Bronchus fibroblast of lung (primary cell): ENCODE results near the gene UNCX. TPM values are rescaled to one million over a fixed set of nuclear protein-coding genes. Genes with fewer than 3 reads are reported as not detected.

Experiments used
- total RNA-seq: library from RNA; depleted of rRNA; stranded (reverse); fragments of >200 nt; gene quantifications from 2 replicates; pipeline ENCODE4 v1.2.3, GENCODE V29; 2015

The UNCX gene
- not detected in 2 replicates for total RNA-seq

GRCh38 chr7:1232623-1233332 is at the start of gene UNCX:
Gene UNCX, plus strand, starts transcription at chr7:1232872. Its CDS starts 146 bp downstream, at chr7:1233018.

Other genes starting within 250 kb of the UNCX start
- under 0.01 TPM in 1 of 2 replicates, not detected in the other for gene CYP2W1, start 249.7 kb upstream of the UNCX start, total RNA-seq
- 0.15 TPM in 1 of 2 replicates, not detected in the other for gene GPR146, start 188.3 kb upstream of the UNCX start, total RNA-seq
- 4.2 and 5.2 TPM in 2 replicates for gene GPER1, start 144.8 kb upstream of the UNCX start, total RNA-seq
- 16.0 and 19.3 TPM in 2 replicates for gene ZFAND2A, start 72.7 kb upstream of the UNCX start, total RNA-seq
- gene MICALL2, start 226.6 kb downstream of the UNCX start, total RNA-seq, result 14.6 and 17.2 TPM in 2 replicates